Fibroblast of skin of back (primary cell): Measurements from ENCODE around the gene MAB21L4.

Source experiments
- DNase-seq: peaks from one replicate; pipeline ENCODE4 v3.0.0-alpha.2; 2013

Gene MAB21L4

DNA sequence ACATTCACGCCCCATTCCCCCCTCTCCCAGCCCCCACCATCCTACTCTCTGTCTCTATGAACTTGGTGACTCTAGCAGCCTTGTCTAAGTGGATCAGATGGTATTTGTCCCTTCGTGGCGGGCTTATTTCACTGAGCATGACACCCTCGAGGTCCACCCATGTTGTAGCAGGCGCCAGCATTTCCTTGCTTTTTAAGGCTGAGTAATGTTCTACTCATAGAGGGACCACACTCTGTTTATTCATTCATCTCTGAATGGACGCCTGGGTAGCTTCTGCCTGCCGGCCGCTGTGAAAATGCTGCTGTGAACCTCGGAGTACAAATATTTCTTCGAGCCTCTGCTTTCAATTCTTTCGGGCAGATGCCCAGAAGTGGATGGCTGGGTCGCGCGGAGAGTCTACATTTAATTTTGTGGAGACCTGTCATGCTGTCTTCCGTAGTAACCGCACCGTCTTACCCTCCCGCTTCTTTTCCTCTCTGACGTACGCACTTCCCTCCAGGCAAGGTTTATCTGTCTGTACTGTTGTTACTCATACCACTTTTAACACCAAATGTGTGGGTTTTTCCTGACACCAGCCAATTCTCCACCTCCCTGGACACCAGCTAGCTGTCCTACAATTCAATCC, 15.8 kb upstream of the MAB21L4 start:
- DNase-seq = peak; percentile 36

- DNase-seq = no peak
These were observed 13.4 kb upstream of the MAB21L4 start for GRCh38 chr2:240909216-240909974.

DNA sequence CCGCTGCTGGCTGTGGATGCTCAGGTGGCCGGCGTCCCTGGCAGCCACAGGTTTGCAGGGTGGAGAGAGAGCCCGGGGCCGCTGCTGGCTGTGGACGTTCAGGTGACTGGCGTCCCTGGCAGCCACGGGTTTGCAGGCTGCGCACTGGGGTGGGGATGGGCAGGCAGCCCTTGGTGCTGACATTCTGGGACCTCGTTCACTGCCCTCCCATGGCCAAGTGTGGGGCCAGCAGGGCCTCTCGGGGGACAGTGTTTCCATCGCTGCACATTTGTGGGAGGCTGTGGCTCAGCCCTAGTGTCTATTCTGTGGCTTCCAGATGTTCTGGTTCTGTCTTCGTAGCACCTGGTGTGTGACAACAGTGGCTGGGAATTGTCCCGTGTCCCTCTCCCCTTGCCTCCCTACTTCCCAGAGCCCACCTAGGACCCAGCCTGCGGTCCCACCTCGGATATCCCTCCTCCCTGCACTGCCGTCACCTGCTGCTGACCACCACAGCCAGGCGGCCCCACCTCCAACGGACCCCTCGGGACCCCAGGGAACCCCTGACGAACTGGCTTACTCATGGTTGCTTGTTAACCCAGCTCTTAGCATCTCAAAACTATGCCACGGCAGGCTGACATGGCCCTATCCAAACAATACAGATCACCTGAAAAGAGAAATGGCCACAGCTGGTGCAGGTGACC, 11.1 kb upstream of the MAB21L4 start:
- no peak for DNase-seq

DNA sequence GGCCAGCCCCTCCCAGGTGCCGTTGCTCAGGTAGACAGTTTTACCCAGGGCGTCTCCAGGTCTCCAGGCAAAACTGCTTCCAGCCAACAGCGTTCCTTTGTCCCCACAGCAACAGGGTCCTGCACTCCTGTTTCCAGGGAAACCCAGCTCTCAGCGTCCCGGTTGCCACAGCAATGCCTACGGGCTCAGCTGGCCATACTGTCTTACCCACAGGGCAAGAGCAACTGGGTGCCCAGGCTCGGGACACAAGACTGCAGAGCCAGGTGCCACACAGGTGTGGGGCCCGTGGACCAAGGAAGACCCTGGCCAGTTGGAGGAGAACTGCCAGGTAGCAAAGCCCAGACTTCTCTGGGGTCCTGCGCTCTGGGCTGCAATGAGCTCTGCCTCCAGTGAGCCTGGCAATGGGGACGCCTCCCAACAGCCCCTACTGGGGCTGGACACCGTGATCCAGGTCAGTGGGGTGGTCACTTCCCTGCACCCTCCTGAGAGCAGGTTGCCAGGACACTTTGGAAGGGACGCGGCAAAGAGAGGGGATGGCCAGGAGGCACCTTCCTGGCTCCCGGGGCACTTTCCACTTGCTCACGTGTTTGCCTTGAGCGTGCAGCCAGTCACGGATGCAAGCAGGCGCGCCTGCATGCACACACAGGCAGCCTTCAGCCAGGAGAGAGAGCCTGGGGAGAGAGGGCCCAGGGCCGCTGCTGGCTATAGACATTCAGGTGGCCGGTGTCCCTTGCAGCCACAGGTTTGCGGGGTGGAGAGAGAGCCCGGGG, 10.4 kb upstream of the MAB21L4 start, which contains the start of gene CROCC2:
TSS of gene CROCC2 (plus strand) at position 196 of the 770 bp plus-strand sequence. CDS start at position 374, 178 bp downstream.
- no peak for DNase-seq

- no peak for DNase-seq
These were observed 9.3 kb upstream of the MAB21L4 start for GRCh38 chr2:240905176-240905781.

DNA sequence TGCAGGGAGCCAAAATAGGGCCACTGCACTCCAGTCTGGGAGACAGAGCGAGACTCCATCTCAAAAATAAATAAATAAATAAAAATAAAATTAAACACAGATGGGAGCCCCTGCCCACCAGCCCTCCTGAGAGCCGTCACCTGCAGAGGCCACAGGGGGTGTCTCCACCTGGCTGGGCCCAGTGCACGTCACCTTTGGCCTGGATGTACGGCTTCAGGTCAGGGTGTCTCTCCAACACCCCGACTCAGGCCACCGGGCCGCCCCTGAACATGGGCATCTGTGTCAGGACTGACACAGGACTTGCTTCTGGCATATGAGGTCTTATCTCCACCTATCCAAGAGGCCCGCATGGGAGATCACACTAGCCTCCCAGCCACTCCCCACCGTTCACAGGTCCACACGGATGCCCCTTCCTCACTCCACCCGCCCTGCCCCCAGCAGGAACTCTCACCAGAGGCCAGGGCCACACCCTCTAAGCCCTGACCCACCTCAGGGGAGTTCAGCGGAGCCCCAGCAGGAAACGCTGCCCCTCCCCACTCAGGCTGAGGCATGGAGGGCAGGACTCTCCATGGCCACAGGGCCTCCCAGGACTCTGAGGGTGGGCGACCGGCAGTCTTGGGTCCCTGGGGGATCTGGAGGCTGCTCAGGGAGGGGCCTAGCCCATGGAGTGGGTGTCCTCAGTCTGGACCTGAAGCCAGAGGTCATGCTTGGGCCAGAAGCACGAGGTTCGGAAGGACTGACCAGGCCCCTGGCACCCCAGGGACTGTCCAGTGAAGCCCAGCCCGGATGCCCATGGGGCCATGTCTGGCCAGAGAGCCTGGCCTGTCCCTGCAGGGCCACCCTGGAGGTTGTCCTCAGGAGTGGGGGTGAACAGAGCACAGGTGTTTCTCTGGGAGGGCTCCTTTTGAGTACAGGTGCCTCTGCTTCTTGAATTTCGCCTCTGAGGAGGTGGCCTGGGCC, 8.5 kb upstream of the MAB21L4 start:
- no peak for DNase-seq

DNA sequence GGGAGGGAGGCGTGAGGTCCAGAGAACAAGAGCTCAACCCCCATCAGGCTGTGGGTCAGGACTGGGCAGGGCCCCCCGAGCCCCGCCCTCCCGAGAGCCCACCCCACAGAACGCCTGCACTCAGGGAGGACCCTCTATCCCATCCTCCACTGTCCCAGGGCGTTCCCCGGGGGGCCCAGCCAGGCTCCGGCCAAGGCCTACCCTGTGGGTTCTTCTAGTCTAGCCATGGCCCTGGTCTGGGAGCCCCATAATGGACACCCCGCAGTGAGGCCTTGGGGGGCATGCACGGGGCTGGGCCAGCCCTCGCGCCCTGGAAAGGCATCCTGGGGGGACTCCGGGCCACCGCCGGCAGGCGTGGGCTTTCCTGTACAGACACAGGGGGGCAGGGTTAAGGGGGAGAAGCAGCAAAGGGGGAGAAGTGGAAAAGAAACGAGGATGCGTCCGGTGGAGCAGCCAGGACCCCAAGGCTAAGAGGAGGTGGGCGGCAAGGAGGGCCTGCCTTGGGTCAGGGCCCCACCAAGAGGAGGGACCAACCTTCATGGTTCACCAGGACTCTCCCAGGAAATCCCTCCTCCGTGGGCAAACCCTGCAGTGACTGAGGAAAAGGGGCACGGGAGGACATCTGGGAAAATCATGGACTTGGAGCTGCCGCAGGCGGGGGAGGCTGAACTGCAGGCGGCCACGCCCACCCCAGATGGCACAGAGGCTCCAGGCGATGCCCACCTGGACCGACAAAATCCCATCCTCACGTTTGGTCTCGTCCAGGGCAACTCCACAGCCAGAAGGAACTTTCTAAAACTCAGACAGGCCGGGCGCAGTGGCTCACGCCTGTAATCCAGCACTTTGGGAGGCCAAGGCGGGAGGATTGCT, 7.5 kb upstream of the MAB21L4 start:
- DNase-seq = no peak

GRCh38 chr2:240902615-240903041, 6.7 kb upstream of the MAB21L4 start:
- no peak for DNase-seq

GRCh38 chr2:240901986-240902614, 6.1 kb upstream of the MAB21L4 start:
- no peak for DNase-seq

GRCh38 chr2:240900141-240900860, 4.3 kb upstream of the MAB21L4 start:
- no peak for DNase-seq

DNA sequence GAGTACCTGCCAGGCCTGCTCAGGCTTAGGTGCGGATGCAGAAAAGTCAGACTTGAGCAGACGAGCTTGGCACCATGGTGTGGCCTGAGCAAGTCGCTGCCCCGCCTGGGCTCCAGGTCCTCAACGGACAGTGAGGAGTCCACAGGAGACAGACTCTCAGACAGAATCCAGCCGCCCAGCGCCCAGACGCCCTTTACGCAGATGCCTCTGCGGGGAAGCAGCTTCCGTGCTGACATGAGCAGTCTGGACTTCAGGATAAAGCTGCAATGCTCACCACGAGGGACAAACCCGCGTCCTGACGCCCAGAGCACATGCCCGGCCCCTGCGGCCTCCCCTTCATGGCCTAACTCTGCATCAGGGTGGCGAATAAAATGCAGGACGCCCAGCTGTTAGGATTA, 3.5 kb upstream of the MAB21L4 start:
- DNase-seq = no peak

DNA sequence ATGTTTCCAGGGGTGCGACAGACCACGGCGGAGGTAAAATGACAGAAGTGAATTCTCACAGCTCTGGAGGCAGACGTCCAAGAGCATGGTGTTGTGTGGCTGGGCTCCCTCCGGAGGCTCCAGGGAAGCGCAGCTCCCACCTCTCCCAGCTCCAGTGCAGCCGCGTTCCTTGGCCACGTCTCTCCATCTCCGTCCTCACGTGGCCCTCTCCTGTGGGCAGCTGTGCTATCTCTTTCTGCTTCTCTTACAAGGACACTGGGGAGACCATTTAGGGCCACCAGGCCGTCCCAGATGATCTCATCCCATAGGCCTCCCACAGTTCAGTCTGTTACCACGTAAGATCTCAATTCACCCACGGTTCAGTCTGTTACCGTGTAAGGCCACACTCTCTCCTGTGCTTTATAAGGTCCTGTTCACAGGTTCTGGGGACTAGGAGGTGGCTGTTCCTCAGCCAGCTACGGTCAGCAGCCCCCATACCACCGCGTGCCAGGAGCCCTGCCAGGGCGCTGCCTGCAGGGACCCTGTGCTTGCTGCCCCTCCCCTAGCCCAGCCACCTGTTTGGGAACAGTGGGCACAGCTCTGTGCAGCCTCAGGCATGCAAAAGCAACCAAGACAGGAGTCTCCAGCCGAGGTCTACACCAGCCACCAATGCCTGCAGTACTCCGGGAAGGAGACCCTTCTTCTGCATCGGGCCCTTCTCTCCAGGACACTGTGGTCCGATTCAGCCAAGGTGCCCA, 2.9 kb upstream of the MAB21L4 start:
- peak; percentile 13 for DNase-seq

DNA sequence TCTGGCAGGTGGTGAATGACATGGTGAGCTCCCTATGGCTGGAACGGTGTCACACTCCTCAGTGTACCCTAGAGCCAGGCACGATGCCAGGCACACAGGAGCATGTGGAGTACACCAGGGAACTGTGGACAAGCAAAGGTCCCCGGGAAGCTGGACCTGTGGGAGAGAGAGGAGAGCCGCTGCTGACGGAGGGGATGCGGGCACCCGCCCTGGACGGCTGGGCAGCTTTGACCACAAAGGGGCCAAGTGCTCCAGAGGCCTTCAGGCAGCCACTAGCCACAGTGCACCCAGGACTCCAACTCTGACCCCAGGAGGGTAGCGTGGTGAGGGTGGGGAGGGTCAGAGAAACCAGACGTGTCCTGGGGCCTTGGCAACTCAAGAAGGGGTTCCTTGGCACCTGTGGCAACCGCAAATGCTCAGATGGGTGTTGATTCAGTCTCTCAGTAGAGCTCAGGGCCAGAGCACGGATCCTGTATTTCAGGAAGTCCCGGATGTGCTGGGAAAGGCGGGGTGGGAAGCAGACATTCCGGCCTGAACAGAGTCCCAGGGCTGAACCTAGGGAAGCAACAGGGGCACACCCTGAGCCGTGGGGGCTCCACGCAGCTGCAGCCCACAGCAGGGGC, 2.3 kb upstream of the MAB21L4 start:
- no peak for DNase-seq

DNA sequence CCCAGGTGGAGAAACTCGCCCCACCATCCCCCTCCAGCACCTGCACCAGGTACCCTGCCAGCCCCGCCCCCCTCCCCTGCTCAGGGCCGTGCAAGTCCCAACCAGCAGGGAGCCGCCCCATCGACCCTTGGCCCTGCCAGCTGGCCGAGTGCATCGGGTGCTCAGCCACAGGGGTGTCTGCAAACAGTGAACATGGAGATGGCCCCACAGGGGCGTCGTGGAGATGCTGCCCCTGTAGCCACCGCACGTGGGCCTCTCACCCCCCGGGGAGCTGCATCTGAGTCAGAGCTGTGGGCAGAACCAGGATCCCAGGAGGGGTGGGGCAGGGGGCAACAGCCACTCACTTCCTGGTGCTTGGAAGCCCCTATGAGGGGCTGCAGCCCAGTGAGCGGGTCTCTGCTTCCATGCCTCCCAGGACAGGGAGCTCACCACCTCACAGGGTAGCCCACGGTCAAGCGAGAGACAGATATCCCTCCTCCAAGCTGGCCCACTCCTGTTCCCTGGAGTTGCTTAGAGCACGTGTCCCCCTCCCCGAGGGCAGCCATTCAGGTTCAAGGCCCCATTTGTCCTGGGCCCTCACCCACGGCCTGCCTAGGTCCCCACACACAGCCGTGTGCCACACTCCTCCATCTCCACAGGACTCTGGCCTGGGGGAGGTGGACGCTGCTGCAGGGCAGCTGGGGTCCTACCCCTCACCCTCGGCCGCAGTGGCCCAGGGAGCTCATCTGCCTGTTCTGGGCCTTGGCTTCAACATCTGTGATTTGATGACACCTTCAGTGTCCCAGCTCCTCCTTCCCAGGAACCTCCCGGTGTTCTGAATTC, 1.1 kb upstream of the MAB21L4 start:
- DNase-seq = no peak

- no peak for DNase-seq
These were observed 438 bp upstream of the MAB21L4 start for GRCh38 chr2:240896394-240896793.

DNA sequence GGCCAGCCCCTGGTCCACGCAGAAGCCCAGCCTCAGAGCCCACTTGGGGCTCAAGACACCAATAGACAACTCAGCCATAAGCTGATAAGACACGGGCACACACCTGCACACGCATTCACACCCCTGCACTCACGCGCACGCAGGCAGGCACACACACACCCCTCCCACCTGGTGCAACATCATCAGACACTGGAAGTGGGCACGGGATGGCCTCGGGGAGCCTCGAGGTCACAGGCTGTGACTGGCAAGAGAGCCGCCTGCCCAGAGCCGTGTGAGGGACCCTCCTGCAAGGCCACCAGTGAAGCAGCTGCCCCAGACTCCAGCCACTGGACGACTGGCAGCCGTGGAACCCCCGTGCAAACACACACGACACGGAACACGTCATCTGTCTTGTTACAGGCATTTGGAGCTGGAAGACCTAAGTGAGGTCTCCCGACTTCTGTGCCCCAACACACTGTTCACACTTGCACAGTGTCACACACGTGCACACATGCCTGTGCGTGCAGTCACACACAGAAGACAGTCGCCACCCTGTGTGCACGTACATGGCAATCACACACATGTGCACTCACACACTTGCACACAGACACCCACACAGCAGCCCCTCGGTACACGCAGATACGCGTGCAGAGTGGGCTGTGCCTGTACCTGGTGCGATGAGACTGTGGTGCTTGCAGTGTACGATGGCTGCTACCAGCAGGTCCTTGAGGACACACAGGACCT, 959 bp downstream of the MAB21L4 start:
- no peak for DNase-seq
